Naive thymus-derived CD4-positive, alpha-beta T cell (primary cell): ENCODE measurements around the gene ACO2. TPM values are rescaled to one million over a fixed set of nuclear protein-coding genes. Genes with fewer than 3 reads are reported as not detected.

Source experiments
- ATAC-seq: fragments of 150-1000 bp; cut with Tn5 transposase; 2 replicates; pipeline ENCODE4 v1.10.0; 2021; ENCODE audit warnings: mild to moderate bottlenecking, moderate library complexity
- CTCF ChIA-PET: fragments of 350-600 bp; sonication (Branson Sonifier 250); formaldehyde crosslinking; loops from one replicate; lab custom pipeline; 2021; ENCODE audit warnings: antibody characterized with exemption; lab: Charles Lee
- POLR2A ChIA-PET: fragments of 350-600 bp; sonication (Branson Sonifier 250); formaldehyde crosslinking; loops from one replicate; lab custom pipeline; 2021; ENCODE audit warnings: antibody characterized with exemption, inconsistent platforms; lab: Charles Lee
- DNase-seq, 9 donors: peaks; one replicate each; pipeline versions ENCODE4 v3.0.0 to v3.0.0-alpha.2; 2020 to 2022; ENCODE audit warnings: mixed read lengths in 1 of 9
- H3K27ac ChIP-seq: one replicate; pipeline ENCODE4 v1.7.0; 2013; ENCODE audit warnings: mild to moderate bottlenecking, low read depth, low read length, moderate library complexity
- H3K27me3 ChIP-seq, 2 donors: one replicate each; pipeline ENCODE4 v1.7.0; 2013; ENCODE audit warnings: low read length in 2 of 2, mild to moderate bottlenecking in 2 of 2, moderate library complexity in 2 of 2; ENCODE audit not compliant: control insufficient read depth in 2 of 2, insufficient read depth in 2 of 2
- H3K36me3 ChIP-seq, 3 experiments: 1 replicate in 2 of 3; 2 replicates in 1 of 3; pipeline ENCODE4 v1.7.0; 2013; ENCODE audit warnings: low read length in 3 of 3, mild to moderate bottlenecking in 3 of 3, moderate library complexity in 1 of 3; ENCODE audit not compliant: insufficient read depth in 3 of 3, control insufficient read depth in 2 of 3
- H3K4me1 ChIP-seq, 2 donors: one replicate each; pipeline ENCODE4 v1.7.0; 2013; ENCODE audit warnings: low read length in 2 of 2, mild to moderate bottlenecking in 2 of 2, moderate library complexity in 1 of 2; ENCODE audit not compliant: control insufficient read depth in 2 of 2, insufficient read depth in 2 of 2
- H3K4me3 ChIP-seq: 2 replicates; pipeline ENCODE4 v1.7.0; 2013; ENCODE audit warnings: mild to moderate bottlenecking, low read length
- H3K9me3 ChIP-seq, 3 experiments: 1 replicate in 2 of 3; 2 replicates in 1 of 3; pipeline ENCODE4 v1.7.0; 2013; ENCODE audit warnings: low read length in 3 of 3; ENCODE audit not compliant: control insufficient read depth in 2 of 3
- H3K27ac Mint-ChIP-seq, 9 donors: one replicate each; pipeline ENCODE4 v1.8.0; 2020 to 2022; ENCODE audit warnings: mixed read lengths in 9 of 9, mild to moderate bottlenecking in 8 of 9, moderate library complexity in 5 of 9, inconsistent platforms in 2 of 9
- H3K27me3 Mint-ChIP-seq, 5 donors: one replicate each; pipeline ENCODE4 v1.8.0; 2021 to 2022; ENCODE audit warnings: mixed read lengths in 5 of 5, mild to moderate bottlenecking in 1 of 5
- H3K36me3 Mint-ChIP-seq, 5 donors: one replicate each; pipeline ENCODE4 v1.8.0; 2020 to 2022; ENCODE audit warnings: mixed read lengths in 5 of 5, mild to moderate bottlenecking in 3 of 5, inconsistent platforms in 1 of 5
- H3K4me1 Mint-ChIP-seq, 7 donors: one replicate each; pipeline ENCODE4 v1.8.0; 2020 to 2022; ENCODE audit warnings: mixed read lengths in 7 of 7, mild to moderate bottlenecking in 3 of 7, inconsistent platforms in 1 of 7
- H3K4me3 Mint-ChIP-seq, 10 donors: one replicate each; pipeline ENCODE4 v1.8.0; 2020 to 2022; ENCODE audit warnings: mild to moderate bottlenecking in 10 of 10, mixed read lengths in 10 of 10, moderate library complexity in 6 of 10, inconsistent platforms in 2 of 10
- H3K9me3 Mint-ChIP-seq, 11 donors: one replicate each; pipeline ENCODE4 v1.8.0; 2020 to 2022; ENCODE audit warnings: mixed read lengths in 11 of 11, mild to moderate bottlenecking in 4 of 11, inconsistent platforms in 1 of 11, moderate library complexity in 1 of 11
- intact Hi-C, 2 donors: fragments of 100-400 bp; cut with micrococcal nuclease; formaldehyde crosslinking; loops; one replicate each; pipeline ENCODE4 v1.15.1; 2023
- polyA plus RNA-seq, 2 donors: library from polyadenylated mRNA; unstranded; fragments of 300-500 nt; fragmentation: Illumina TruSeq; gene quantifications; one replicate each; pipeline ENCODE4 v1.2.3, GENCODE V29; 2021
- total RNA-seq, 6 experiments: library from RNA in 5 of 6; stranded (reverse) in 5 of 6; gene quantifications; 1 replicate in 5 of 6; 2 replicates in 1 of 6; pipeline ENCODE4 v1.2.3 and lab custom pipeline; 2021 to 2026

ACO2 gene
- total and polyA plus RNA-seq, 7 experiments from 2014 or later = 60.5 to 101 (median 70.3) TPM

DNA sequence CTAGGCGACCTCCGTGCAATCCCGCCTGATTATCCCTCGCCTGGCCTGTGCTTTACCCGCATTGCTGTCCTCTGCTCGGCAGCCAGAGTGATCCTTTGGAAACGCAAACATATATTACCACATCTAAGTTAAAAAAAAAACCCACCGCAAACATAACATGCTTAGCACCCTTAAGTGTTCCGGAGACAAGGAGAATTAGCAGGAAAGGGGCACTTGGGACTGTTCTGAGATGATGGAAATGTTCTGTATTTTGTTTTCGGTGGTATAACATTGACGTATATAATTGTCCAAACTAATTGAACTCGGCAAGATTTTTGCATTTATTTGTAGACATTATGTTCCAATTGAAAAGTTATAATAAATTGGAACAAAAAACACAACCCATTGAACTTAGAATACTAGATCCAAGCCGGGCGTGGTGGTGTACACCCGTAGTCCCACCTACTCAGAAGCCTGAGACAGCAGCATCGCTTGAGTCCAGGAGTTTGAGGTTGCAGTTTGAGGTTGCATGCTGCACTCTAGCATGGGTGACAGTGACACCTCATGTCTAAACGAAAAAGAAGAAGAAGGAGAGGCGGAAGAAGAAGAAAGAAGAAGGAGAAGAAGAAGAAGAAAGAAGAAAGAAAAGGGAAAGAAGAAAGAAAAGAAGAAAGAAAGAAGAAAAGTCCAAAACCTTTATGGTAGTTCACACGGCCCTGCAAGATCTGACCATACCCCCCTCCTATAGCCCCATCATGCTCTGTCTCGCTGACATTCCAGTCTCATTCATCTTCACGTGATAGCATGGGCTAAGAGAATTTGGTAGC is 76.0 kb downstream of the ACO2 start:
- peak overlapping the region; percentile 88 to 98 (median 95) for H3K27ac Mint-ChIP-seq
- H3K27me3 ChIP-seq = no peaks in the 10 kb centered on the region
- peaks cover 0 to 13% (median 0%) of the 10 kb centered on the region in 3 experiments for H3K36me3 ChIP-seq
- no peaks in the 10 kb centered on the region for H3K27me3 Mint-ChIP-seq
- H3K4me3 Mint-ChIP-seq = peak overlapping the region; percentile 82 to 100 (median 97)
- intact Hi-C loops = loop anchor here (1.0 to 10.0 kb wide), 15 partner anchors 19 to 910 kb away; partner anchors contain the start of genes DESI1 (in 2 of the 2), PHF5A (in 2 of the 2), RANGAP1 (in 2 of the 2) and XRCC6 (in 2 of the 2)
- no peak for DNase-seq
- H3K27ac ChIP-seq = peak overlapping the region; percentile 84
- H3K4me3 ChIP-seq = peak overlapping the region; percentile 96
- H3K36me3 Mint-ChIP-seq = peaks cover 0 to 3% (median 0%) of the 10 kb centered on the region in 5 donors
- H3K4me1 Mint-ChIP-seq = peaks cover 30 to 52% (median 44%) of the 10 kb centered on the region in 7 donors
- CTCF ChIA-PET = no interaction called here
- peaks cover 7 to 15% of the 10 kb centered on the region in 2 donors for H3K4me1 ChIP-seq
- no peaks in the 10 kb centered on the region for H3K9me3 ChIP-seq
- POLR2A ChIA-PET = interaction anchor here (0.7 to 1.4 kb wide), 3 partner anchors 20 to 96 kb away, joined by 4 read pairs; no protein-coding TSS in a partner anchor
- no peak for ATAC-seq
- peaks cover 0 to 2% (median 0%) of the 10 kb centered on the region in 11 donors for H3K9me3 Mint-ChIP-seq

DNA sequence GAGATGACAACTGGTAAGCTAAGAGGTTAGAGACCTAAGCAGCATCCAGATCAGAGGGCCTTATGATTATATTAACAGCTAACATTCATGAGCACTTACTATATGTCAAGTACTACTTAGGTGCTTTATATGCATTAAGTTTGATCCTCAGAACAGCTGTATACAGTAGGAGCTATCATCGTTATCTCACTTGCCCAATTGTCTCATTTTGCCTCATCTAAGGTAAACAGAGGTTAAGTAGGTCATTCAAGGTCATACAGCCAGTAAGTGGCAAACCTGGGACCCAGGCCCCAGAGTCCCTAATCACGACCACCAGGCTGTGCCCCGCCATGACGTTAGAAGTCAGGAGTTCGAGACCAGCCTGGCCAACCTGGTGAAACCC is 79.9 kb downstream of the ACO2 start:
- ATAC-seq = no peak

GRCh38 chr22:41550952-41551491 is 82.1 kb downstream of the ACO2 start:
- H3K9me3 ChIP-seq = no peaks in the 10 kb centered on the region
- ATAC-seq (no peak), DNase-seq (no peak)
- no peaks in the 10 kb centered on the region for H3K4me1 ChIP-seq
- CTCF ChIA-PET = interaction anchor here (0.8 kb wide), 1 partner anchor 19 kb away, joined by 3 read pairs; no protein-coding TSS in a partner anchor
- Mint-ChIP-seq H3K9me3 (peaks cover 0 to 2% (median 0%) of the 10 kb centered on the region in 11 donors), H3K36me3 (no peaks in the 10 kb centered on the region), H3K4me1 (peaks cover 0 to under 1% (median 0%) of the 10 kb centered on the region in 7 donors), H3K27me3 (peaks cover 0 to 10% (median 0%) of the 10 kb centered on the region in 5 donors), H3K27ac (no peak overlapping the region), H3K4me3 (no peak overlapping the region)
- POLR2A ChIA-PET = no interaction called here
- intact Hi-C loops = no loop called here
- no peaks in the 10 kb centered on the region for H3K27me3 ChIP-seq
- H3K4me3 ChIP-seq = no peak overlapping the region
- H3K36me3 ChIP-seq = no peaks in the 10 kb centered on the region
- no peak overlapping the region for H3K27ac ChIP-seq

More for the DNA sequence above, 79.9 kb downstream of the ACO2 start:
- Mint-ChIP-seq H3K36me3 (peaks cover 0 to 1% (median 0%) of the 10 kb centered on the region in 5 donors), H3K27ac (no peak overlapping the region), H3K27me3 (peaks cover 0 to 10% (median 0%) of the 10 kb centered on the region in 5 donors), H3K4me1 (peaks cover 9 to 19% (median 17%) of the 10 kb centered on the region in 7 donors), H3K9me3 (no peaks in the 10 kb centered on the region), H3K4me3 (no peak overlapping the region)
- intact Hi-C loops = loop anchor here in 1 of 2 donors (10.0 kb wide), 1 partner anchor 914 kb away; the partner anchor contains the start of gene MRTFA
- Histone ChIP-seq H3K4me1 (peaks cover 7% of the 10 kb centered on the region in 2 donors), H3K36me3 (no peaks in the 10 kb centered on the region), H3K27ac (no peak overlapping the region), H3K9me3 (no peaks in the 10 kb centered on the region), H3K4me3 (no peak overlapping the region), H3K27me3 (no peaks in the 10 kb centered on the region)
- no peak for DNase-seq
- CTCF ChIA-PET = interaction anchor here (0.8 kb wide), 1 partner anchor 145 kb away, joined by 4 read pairs; no protein-coding TSS in a partner anchor
- POLR2A ChIA-PET = no interaction called here

- CTCF ChIA-PET = interaction anchor here (0.8 kb wide), 1 partner anchor 20 kb away, joined by 3 read pairs; no protein-coding TSS in a partner anchor
- no peak for DNase-seq
- POLR2A ChIA-PET = interaction anchor here (0.6 kb wide), 2 partner anchors 264 to 624 kb away, joined by 3 to 4 read pairs; no protein-coding TSS in a partner anchor
- H3K4me1 ChIP-seq = no peaks in the 10 kb centered on the region
- H3K36me3 ChIP-seq = no peaks in the 10 kb centered on the region
- Mint-ChIP-seq H3K4me1 (peaks cover 0 to 4% (median 0%) of the 10 kb centered on the region in 7 donors), H3K27me3 (peaks cover 0 to 13% (median 5%) of the 10 kb centered on the region in 5 donors), H3K36me3 (no peaks in the 10 kb centered on the region), H3K27ac (no peak overlapping the region), H3K9me3 (peaks cover 0 to 2% (median 0%) of the 10 kb centered on the region in 11 donors), H3K4me3 (no peak overlapping the region)
- no peaks in the 10 kb centered on the region for H3K9me3 ChIP-seq
- no peak overlapping the region for H3K4me3 ChIP-seq
- intact Hi-C loops = no loop called here
- no peak for ATAC-seq
- no peaks in the 10 kb centered on the region for H3K27me3 ChIP-seq
- no peak overlapping the region for H3K27ac ChIP-seq
Measured at GRCh38 chr22:41551877-41552582, 83.1 kb downstream of the ACO2 start.

- POLR2A ChIA-PET = no interaction called here
Measured at GRCh38 chr22:41555325-41555982, 86.5 kb downstream of the ACO2 start.

More at GRCh38 chr22:41555325-41555982, 86.5 kb downstream of the ACO2 start:
- ATAC-seq = no peak
- H3K4me1 Mint-ChIP-seq = peaks cover 0 to 6% (median 0%) of the 10 kb centered on the region in 7 donors
- H3K27me3 Mint-ChIP-seq = peaks cover 2 to 42% (median 23%) of the 10 kb centered on the region in 5 donors
- no peaks in the 10 kb centered on the region for H3K36me3 Mint-ChIP-seq
- peaks cover 0 to 2% (median 0%) of the 10 kb centered on the region in 11 donors for H3K9me3 Mint-ChIP-seq
- Histone ChIP-seq H3K27ac (no peak overlapping the region), H3K36me3 (no peaks in the 10 kb centered on the region), H3K4me1 (no peaks in the 10 kb centered on the region), H3K4me3 (no peak overlapping the region), H3K9me3 (no peaks in the 10 kb centered on the region), H3K27me3 (no peaks in the 10 kb centered on the region)
- CTCF ChIA-PET = interaction anchor here (0.6 kb wide), 1 partner anchor 436 kb away, joined by 3 read pairs; no protein-coding TSS in a partner anchor
- intact Hi-C loops = no loop called here
- DNase-seq = no peak
- H3K4me3 Mint-ChIP-seq = no peak overlapping the region
- H3K27ac Mint-ChIP-seq = no peak overlapping the region
